Psoas muscle (tissue), 8 donors: ENCODE measurements around the gene LSM14A. TPM values are rescaled to one million over a fixed set of nuclear protein-coding genes. Genes with fewer than 3 reads are reported as not detected.

Experiments
- ATAC-seq, 4 donors: fragments of 200-7000 bp; cut with Tn5 transposase; one replicate each; pipeline ENCODE4 v1.9.1; 2020; ENCODE audit warnings: moderate library complexity in 3 of 4, mild to moderate bottlenecking in 2 of 4
- DNase-seq, 2 donors: peaks; one replicate each; pipeline ENCODE4 v3.0.0-alpha.2; 2020
- H3K27ac ChIP-seq: fragments of 200-600 bp; one replicate; pipeline ENCODE4 v1.8.0; 2022
- H3K27me3 ChIP-seq, 3 donors: fragments of 200-600 bp in 1 of 3; one replicate each; pipeline versions ENCODE4 v1.6.1 to v1.8.0; 2013 to 2022; ENCODE audit warnings: low read length in 2 of 3, mild to moderate bottlenecking in 2 of 3, moderate library complexity in 1 of 3; ENCODE audit not compliant: insufficient read depth in 3 of 3
- H3K36me3 ChIP-seq, 2 donors: fragments of 200-600 bp in 1 of 2; one replicate each; pipeline versions ENCODE4 v1.6.1 to v1.8.0; 2013 to 2022; ENCODE audit warnings: low read depth in 1 of 2, mild to moderate bottlenecking in 1 of 2, moderate library complexity in 1 of 2; ENCODE audit not compliant: insufficient read depth in 1 of 2
- H3K4me1 ChIP-seq: fragments of 200-600 bp; one replicate; pipeline ENCODE4 v1.8.0; 2022
- H3K4me3 ChIP-seq: fragments of 200-600 bp; one replicate; pipeline ENCODE4 v1.8.0; 2022; ENCODE audit warnings: mild to moderate bottlenecking
- H3K9me3 ChIP-seq: fragments of 200-600 bp; one replicate; pipeline ENCODE4 v1.8.0; 2022
- CTCF ChIP-seq: fragments of 200-600 bp; IDR thresholded peaks from one replicate; pipeline ENCODE4 v1.8.0; 2022; ENCODE audit warnings: antibody characterized with exemption
- WGBS, 3 donors: extraction: QIAGEN DNeasy Blood & Tissue Kit; methylation state at CpG; one replicate each; pipeline versions ENCODE4 v1.1.6 to v1.1.7; 2013; 5-methylcytosine and 5-hydroxymethylcytosine counted together
- intact Hi-C, 2 donors: fragments of 100-400 bp; cut with DNase I; formaldehyde crosslinking; loops; one replicate each; pipeline versions ENCODE4 v1.11.0 to v1.14.2; 2022
- polyA plus RNA-seq, 3 donors: library from polyadenylated mRNA; stranded (reverse); fragments of 200-250 nt; gene quantifications; one replicate each; pipeline ENCODE4 v1.2.3, GENCODE V29; 2013
- total RNA-seq, 4 donors: library from RNA; stranded (reverse); fragmentation: NEBNext Ultra II Directional in 2 of 4; extraction: Animal tissue kit (Norgen Biotek cat#: 25700) in 2 of 4; gene quantifications; one replicate each; pipeline versions ENCODE4 v1.2.1 to v1.2.4, GENCODE V29; 2021 to 2023
- donor health status: healthy with polysubstance abuse.
- donor health status: DM: no; HTN: no; CAD: no; lungs with moderate emphysema.
- donor health status: Bipolar disorder and iron deficiency.
- donor health status: healthy.
- donor health status: DM: yes; HTN: yes; CAD: no.
- donor health status: DM: no; HTN: no; CAD: no.
- donor health status: DM: no; HTN: no; CAD: no.
- donor health status: DM: yes; HTN: yes; CAD: no.

LSM14A gene
- total and polyA plus RNA-seq, 7 donors, result 65.0 to 155 (median 87.5) TPM

- DNase-seq (no peak), ATAC-seq (no peak)
- Histone ChIP-seq H3K4me1 (peaks cover 56% of the 10 kb centered on the region), H3K36me3 (peaks cover 0 to 5% of the 10 kb centered on the region in 2 donors), H3K27ac (no peak overlapping the region), H3K27me3 (no peaks in the 10 kb centered on the region), H3K4me3 (no peak overlapping the region), H3K9me3 (no peaks in the 10 kb centered on the region)
- WGBS, 3 donors, result 53 to 66% (median 53%) methylated on average over 2 of the region's 2 CpGs
- intact Hi-C loops, result no loop called here
- TF ChIP-seq CTCF, result no peak
These were observed 17.1 kb downstream of the LSM14A start for GRCh38 chr19:34189199-34189916.

- no peaks in the 10 kb centered on the region for H3K9me3 ChIP-seq
- intact Hi-C loops, result no loop called here
- H3K4me1 ChIP-seq, result peaks cover 50% of the 10 kb centered on the region
- no peak overlapping the region for H3K4me3 ChIP-seq
- no peaks in the 10 kb centered on the region for H3K27me3 ChIP-seq
- no peak for DNase-seq
- 3 to 15% (median 6%) methylated on average over 1 of the region's 1 CpG for WGBS, 3 donors
- ATAC-seq, result no peak
- TF ChIP-seq CTCF, result no peak
- no peak overlapping the region for H3K27ac ChIP-seq
- H3K36me3 ChIP-seq, result peaks cover 0 to 11% of the 10 kb centered on the region in 2 donors
These were observed 17.7 kb downstream of the LSM14A start for GRCh38 chr19:34189917-34190425.

GRCh38 chr19:34191355-34191962 lies 19.2 kb downstream of the LSM14A start:
- H3K9me3 ChIP-seq, result no peaks in the 10 kb centered on the region
- peaks cover 38% of the 10 kb centered on the region for H3K4me1 ChIP-seq
- WGBS, 3 donors, result 71 to 83% (median 73%) methylated on average over 3 of the region's 3 CpGs
- H3K27ac ChIP-seq, result no peak overlapping the region
- H3K27me3 ChIP-seq, result no peaks in the 10 kb centered on the region
- intact Hi-C loops, result no loop called here
- peaks cover 0 to 26% of the 10 kb centered on the region in 2 donors for H3K36me3 ChIP-seq
- no peak overlapping the region for H3K4me3 ChIP-seq
- no peak for TF ChIP-seq CTCF
- no peak for DNase-seq
- no peak for ATAC-seq

GRCh38 chr19:34193439-34193838 lies 21.1 kb downstream of the LSM14A start:
- Histone ChIP-seq H3K27ac (no peak overlapping the region), H3K4me1 (peaks cover 27% of the 10 kb centered on the region), H3K4me3 (no peak overlapping the region), H3K27me3 (no peaks in the 10 kb centered on the region), H3K36me3 (peaks cover 0 to 46% of the 10 kb centered on the region in 2 donors), H3K9me3 (no peaks in the 10 kb centered on the region)
- no peak for DNase-seq
- intact Hi-C loops, result no loop called here
- no peak for ATAC-seq
- TF ChIP-seq CTCF, result no peak
- 52 to 64% (median 55%) methylated on average over 2 of the region's 2 CpGs for WGBS, 3 donors
